SK-N-SH treated with all-trans-retinoic acid at 6 μM for 48 hours (cell line): ENCODE measurements around the gene C4BPB.

Experiments
- ATAC-seq: fragments of 200-7000 bp; cut with Tn5 transposase; 3 replicates; pipeline ENCODE4 v1.9.1; 2020; ENCODE audit warnings: mild to moderate bottlenecking, moderate library complexity
- ARNTL ChIP-seq: fragments of 450-650 bp; formaldehyde crosslinking; IDR thresholded peaks from 2 replicates; pipeline ENCODE4 v1.5.0; 2020; ENCODE audit warnings: low read depth, mild to moderate bottlenecking, moderate library complexity, borderline replicate concordance
- BACH2 ChIP-seq: fragments of 250-450 bp; sonication (Bioruptor Pico); IDR thresholded peaks from 2 replicates; pipeline ENCODE4 v1.9.0; 2021; ENCODE audit warnings: mild to moderate bottlenecking, borderline replicate concordance
- CREB5 ChIP-seq: fragments of 250-450 bp; sonication (Bioruptor Pico); IDR thresholded peaks from 2 replicates; pipeline ENCODE4 v1.5.1; 2020; ENCODE audit warnings: low read depth, mild to moderate bottlenecking, moderate library complexity
- CSDC2 ChIP-seq: fragments of 250-450 bp; sonication (Bioruptor Pico); IDR thresholded peaks from 2 replicates; pipeline ENCODE4 v1.5.0; 2020; ENCODE audit warnings: mild to moderate bottlenecking, moderate library complexity
- CSRNP3 ChIP-seq: fragments of 250-450 bp; sonication (Bioruptor Pico); IDR thresholded peaks from 2 replicates; pipeline ENCODE4 v1.5.1; 2021; ENCODE audit warnings: mild to moderate bottlenecking, moderate library complexity
- GLIS3 ChIP-seq: fragments of 250-450 bp; sonication (Bioruptor Pico); IDR thresholded peaks from 2 replicates; pipeline ENCODE4 v1.5.0; 2020; ENCODE audit warnings: mild to moderate bottlenecking, moderate library complexity
- ISL1 ChIP-seq: fragments of 250-450 bp; sonication (Bioruptor Pico); IDR thresholded peaks from 2 replicates; pipeline ENCODE4 v2.1.2; 2022; ENCODE audit warnings: mild to moderate bottlenecking, moderate library complexity
- OSR1 ChIP-seq: fragments of 250-450 bp; sonication (Bioruptor Pico); IDR thresholded peaks from 2 replicates; pipeline ENCODE4 v1.8.0; 2022; ENCODE audit warnings: moderate library complexity, mild to moderate bottlenecking, inconsistent platforms
- PATZ1 ChIP-seq: fragments of 250-450 bp; sonication (Bioruptor Pico); IDR thresholded peaks from 2 replicates; pipeline ENCODE4 v1.8.0; 2020; ENCODE audit warnings: mild to moderate bottlenecking, moderate library complexity, borderline replicate concordance
- POU6F1 ChIP-seq: fragments of 250-450 bp; sonication (Bioruptor Pico); IDR thresholded peaks from 2 replicates; pipeline ENCODE4 v1.8.0; 2021; ENCODE audit warnings: low read depth, mild to moderate bottlenecking, moderate library complexity, borderline replicate concordance
- PPARA ChIP-seq: fragments of 250-450 bp; sonication (Bioruptor Pico); IDR thresholded peaks from 2 replicates; pipeline ENCODE4 v1.5.0; 2020; ENCODE audit warnings: mild to moderate bottlenecking, borderline replicate concordance
- RARB ChIP-seq: fragments of 250-450 bp; sonication (Bioruptor Pico); IDR thresholded peaks from 2 replicates; pipeline ENCODE4 v1.8.0; 2021; ENCODE audit warnings: mild to moderate bottlenecking, moderate library complexity
- TCF4 ChIP-seq: fragments of 250-450 bp; sonication (Bioruptor Pico); IDR thresholded peaks from 2 replicates; pipeline ENCODE4 v1.8.0; 2021; ENCODE audit warnings: mild to moderate bottlenecking, moderate library complexity, borderline replicate concordance
- TOX ChIP-seq: fragments of 250-450 bp; sonication (Bioruptor Pico); IDR thresholded peaks from 2 replicates; pipeline ENCODE4 v1.8.0; 2021; ENCODE audit warnings: mild to moderate bottlenecking, moderate library complexity, borderline replicate concordance
- TSHZ2 ChIP-seq: fragments of 250-450 bp; sonication (Bioruptor Pico); IDR thresholded peaks from 2 replicates; pipeline ENCODE4 v1.5.0; 2020; ENCODE audit warnings: mild to moderate bottlenecking, moderate library complexity
- ZC3H10 ChIP-seq: fragments of 250-450 bp; sonication (Bioruptor Pico); IDR thresholded peaks from 2 replicates; pipeline ENCODE4 v1.5.1; 2021; ENCODE audit warnings: mild to moderate bottlenecking, moderate library complexity
- ZFP3 ChIP-seq: fragments of 250-450 bp; sonication (Bioruptor Pico); IDR thresholded peaks from 2 replicates; pipeline ENCODE4 v1.5.0; 2020; ENCODE audit warnings: mild to moderate bottlenecking, moderate library complexity
- ZFP30 ChIP-seq: fragments of 450-650 bp; formaldehyde crosslinking; IDR thresholded peaks from 2 replicates; pipeline ENCODE4 v1.5.0; 2022; ENCODE audit warnings: mild to moderate bottlenecking, moderate library complexity
- ZNF565 ChIP-seq: fragments of 450-650 bp; formaldehyde crosslinking; conservative IDR thresholded peaks from 2 replicates; pipeline ENCODE4 v1.5.0; 2020; ENCODE audit warnings: low read depth, mild to moderate bottlenecking, moderate library complexity
- ZNF70 ChIP-seq: fragments of 450-650 bp; formaldehyde crosslinking; IDR thresholded peaks from 2 replicates; pipeline ENCODE4 v1.5.0; 2020; ENCODE audit warnings: mild to moderate bottlenecking, moderate library complexity
- ZNF8 ChIP-seq: fragments of 450-650 bp; formaldehyde crosslinking; IDR thresholded peaks from 2 replicates; pipeline ENCODE4 v1.5.0; 2020; ENCODE audit warnings: mild to moderate bottlenecking, moderate library complexity

C4BPB gene

GRCh38 chr1:207085887-207086286, 2.8 kb upstream of the C4BPB start (continued):
- TF ChIP-seq PATZ1 (CRISPR knock-in tag) = no peak
- no peak for TF ChIP-seq ZC3H10 (CRISPR knock-in tag)
- no peak for TF ChIP-seq TOX
- TF ChIP-seq ZFP30 (CRISPR knock-in tag) = no peak
- no peak for TF ChIP-seq TSHZ2 (CRISPR knock-in tag)
- no peak for TF ChIP-seq BACH2
- no peak for TF ChIP-seq ARNTL (CRISPR knock-in tag)
- no peak for TF ChIP-seq RARB
- no peak for TF ChIP-seq GLIS3 (CRISPR knock-in tag)
- TF ChIP-seq, all 23 proteins: peak for 0

GRCh38 chr1:207088161-207088560, 499 bp upstream of the C4BPB start:
- no peak for TF ChIP-seq CREB5
- no peak for TF ChIP-seq ZNF8 (CRISPR knock-in tag)
- TF ChIP-seq TOX = no peak
- TF ChIP-seq, all 23 proteins: peak for 0

GRCh38 chr1:207089627-207090355, 1.1 kb downstream of the C4BPB start:
- ATAC-seq = no peak; the same call in 1 of the 3 replicates
- TF ChIP-seq ISL1 (CRISPR knock-in tag) = no peak
- no peak for TF ChIP-seq CSDC2 (CRISPR knock-in tag)
- no peak for TF ChIP-seq CREB5
- TF ChIP-seq CSRNP3 (CRISPR knock-in tag) = no peak
- TF ChIP-seq ZNF8 (CRISPR knock-in tag) = no peak
- no peak for TF ChIP-seq OSR1 (CRISPR knock-in tag)
- no peak for TF ChIP-seq TSHZ2 (CRISPR knock-in tag)
- no peak for TF ChIP-seq ZFP3 (CRISPR knock-in tag)
- TF ChIP-seq ZFP30 (CRISPR knock-in tag) = no peak
- TF ChIP-seq PATZ1 (CRISPR knock-in tag) = no peak
- TF ChIP-seq TOX = no peak
- TF ChIP-seq ZNF565 = no peak
- no peak for TF ChIP-seq PPARA (CRISPR knock-in tag)
- no peak for TF ChIP-seq POU6F1 (CRISPR knock-in tag)
- no peak for TF ChIP-seq ZNF70 (CRISPR knock-in tag)
- no peak for TF ChIP-seq BACH2
- no peak for TF ChIP-seq TCF4 (CRISPR knock-in tag)

More at GRCh38 chr1:207088161-207088560, 499 bp upstream of the C4BPB start:
- no peak for ATAC-seq
